Activated T-cell treated with anti-CD3 and anti-CD28 coated beads for 48 hours (primary cell): ENCODE data around the gene CLCN4.

Experiments
- DNase-seq: peaks from one replicate; pipeline ENCODE4 v3.0.0-alpha.2; 2020; ENCODE audit warnings: low read depth

CLCN4 gene

DNA sequence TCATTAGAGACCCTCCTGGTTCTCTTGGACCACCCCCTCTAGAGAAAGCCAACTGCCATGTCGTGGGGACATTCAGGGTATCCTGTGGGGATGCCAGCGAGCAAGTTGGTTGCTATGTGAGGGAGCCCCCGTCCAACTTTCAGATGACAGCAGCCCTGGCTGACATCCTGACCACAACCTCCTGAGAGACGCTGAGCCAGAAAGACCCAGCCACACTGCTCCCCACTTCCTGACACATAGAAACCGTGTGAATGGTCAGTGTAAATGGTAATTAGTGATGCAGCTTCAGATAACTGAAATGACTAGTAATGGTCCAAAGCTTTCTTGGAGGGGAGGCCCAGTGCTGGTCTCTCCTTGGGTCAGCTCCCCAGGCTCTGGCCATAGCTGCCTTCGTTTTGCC is 10.8 kb downstream of the CLCN4 start:
- no peak for DNase-seq

GRCh38 chrX:10168226-10168625 is 11.5 kb downstream of the CLCN4 start:
- DNase-seq, result no peak

DNA sequence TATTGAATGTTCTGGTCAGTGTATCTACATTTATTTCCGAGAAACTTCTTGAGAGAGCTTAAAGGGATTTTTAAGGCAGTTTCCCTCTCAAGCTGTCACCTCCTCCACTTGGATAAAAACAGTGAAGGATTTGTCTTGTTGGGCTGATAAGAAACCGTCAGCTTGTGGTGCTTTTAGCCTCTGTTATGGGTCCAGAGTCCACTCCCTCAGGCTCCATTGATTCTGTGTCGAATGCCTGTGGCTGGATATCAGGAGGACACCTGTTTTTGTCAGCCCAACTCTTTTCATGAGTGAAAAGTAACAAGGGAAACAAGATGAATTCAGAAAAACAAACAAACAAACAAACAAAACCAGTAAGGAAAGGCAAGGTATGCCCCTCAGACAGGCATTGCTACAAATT is 12.4 kb downstream of the CLCN4 start:
- no peak for DNase-seq

DNA sequence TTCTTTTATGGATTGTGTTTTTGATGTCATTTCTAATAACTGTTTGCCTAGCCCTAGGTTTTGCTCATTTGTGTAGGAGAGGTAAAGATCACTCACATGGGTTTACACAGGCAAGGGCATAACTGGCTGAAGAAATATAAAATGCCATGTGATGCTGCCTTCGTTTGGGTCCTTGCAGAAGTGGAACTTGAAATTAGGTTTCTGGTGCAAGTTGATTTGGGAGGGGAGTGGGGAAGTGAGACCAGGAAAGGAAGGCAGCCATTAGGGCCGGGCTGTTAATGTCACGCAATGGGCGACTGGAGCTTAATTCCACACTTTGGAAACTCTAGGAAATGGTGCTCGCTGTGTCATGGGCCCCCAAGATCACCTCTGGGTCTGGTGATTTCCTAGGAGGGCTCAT is 14.5 kb downstream of the CLCN4 start:
- no peak for DNase-seq

DNA sequence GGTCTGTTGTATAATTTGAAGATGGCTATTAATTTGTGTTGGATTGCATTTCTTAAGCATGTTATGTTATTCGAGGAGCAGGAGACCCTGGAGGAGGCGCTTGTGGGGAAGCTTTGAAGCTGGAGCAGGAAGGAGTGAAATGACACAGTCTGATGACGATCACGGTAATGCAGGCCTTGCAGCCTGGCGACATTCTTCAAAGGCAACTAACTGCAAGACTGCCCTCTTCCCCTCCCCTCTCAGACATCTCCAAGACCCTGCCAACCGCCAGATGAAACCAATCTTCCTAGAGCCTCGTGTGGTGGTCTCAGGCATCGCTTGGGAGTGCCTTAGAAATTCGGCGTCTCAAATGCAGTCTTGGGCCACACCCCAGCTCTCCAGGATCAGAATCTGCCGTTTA is 16.1 kb downstream of the CLCN4 start:
- DNase-seq, result no peak

DNA sequence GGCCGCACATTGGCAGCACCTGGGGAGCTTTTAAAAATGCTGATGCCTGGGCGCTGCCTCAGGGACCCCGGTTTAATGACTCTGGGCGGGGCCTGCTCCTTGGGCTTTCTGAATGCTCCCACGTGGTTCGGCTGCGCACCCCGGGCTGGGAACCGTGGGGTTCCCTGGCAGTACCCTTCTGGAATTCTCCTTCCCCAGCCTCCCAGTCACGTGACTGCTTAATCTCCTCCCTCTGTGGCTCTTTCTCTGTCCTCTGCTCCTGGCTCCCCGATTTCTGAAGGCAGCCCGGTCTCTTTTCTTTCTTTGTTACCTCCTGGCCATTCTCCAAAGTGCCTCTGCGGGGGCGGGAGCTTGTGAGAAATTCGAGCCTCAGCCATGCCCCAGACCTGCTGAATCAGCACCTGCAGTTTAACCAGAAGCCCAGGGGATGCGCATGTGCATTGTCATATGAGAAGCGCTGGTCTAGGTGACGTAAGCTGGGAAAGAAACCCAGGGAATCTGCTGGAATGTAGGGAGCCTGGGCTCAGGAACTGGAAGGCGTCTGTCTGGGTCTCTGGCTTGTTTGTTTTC is 16.6 kb downstream of the CLCN4 start:
- no peak for DNase-seq

DNA sequence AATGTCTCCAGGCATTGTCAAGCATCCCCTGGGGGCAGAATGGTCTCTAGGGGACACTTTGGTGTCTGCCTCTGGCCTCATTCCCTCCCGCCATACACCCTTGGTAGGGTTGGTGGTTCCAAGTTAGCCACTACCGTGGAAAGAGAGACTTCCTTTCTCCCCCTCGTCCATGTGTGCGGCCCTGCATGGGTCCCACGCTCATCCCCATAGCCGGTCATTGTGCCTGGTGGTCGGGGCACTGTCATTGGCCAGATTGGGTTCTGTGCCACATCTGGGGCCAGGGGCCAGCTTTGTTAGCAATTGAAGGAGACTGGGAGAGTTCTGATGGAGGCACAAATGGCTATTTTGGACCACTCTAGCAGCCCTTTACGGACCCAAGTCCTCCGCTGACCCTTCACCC is 17.3 kb downstream of the CLCN4 start:
- no peak for DNase-seq

- no peak for DNase-seq
Measured at GRCh38 chrX:10174810-10175209, 18.0 kb downstream of the CLCN4 start.

DNA sequence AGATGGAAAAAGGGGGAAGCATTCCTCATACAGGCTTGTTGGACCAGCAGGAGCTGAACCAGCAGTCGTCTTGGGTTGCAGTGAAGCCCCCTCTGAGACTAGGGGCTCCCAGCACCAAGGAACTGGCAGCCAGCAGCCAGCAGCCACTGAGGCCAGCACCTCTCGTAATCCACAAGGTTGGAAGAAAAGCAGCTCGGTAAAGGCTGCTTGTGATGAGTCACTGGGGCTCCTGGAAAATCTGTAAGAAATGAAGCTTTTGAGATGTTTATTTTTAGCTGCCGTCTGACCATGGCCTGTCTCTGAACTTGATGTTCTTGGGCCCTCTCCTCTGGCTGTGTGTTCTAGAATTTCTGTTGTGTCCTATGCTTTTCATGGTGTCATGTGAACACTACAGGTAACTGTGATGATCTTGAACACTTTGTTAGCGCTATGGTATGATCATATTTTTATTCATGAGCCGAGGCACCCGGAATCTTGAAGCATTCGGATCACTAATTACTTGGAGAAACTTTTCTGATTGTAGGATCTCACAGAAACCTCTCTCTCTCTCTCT is 18.6 kb downstream of the CLCN4 start:
- DNase-seq, result no peak

GRCh38 chrX:10176121-10177003 is 19.6 kb downstream of the CLCN4 start:
- no peak for DNase-seq

- no peak for DNase-seq
Measured at GRCh38 chrX:10177004-10177396, 20.2 kb downstream of the CLCN4 start.

DNA sequence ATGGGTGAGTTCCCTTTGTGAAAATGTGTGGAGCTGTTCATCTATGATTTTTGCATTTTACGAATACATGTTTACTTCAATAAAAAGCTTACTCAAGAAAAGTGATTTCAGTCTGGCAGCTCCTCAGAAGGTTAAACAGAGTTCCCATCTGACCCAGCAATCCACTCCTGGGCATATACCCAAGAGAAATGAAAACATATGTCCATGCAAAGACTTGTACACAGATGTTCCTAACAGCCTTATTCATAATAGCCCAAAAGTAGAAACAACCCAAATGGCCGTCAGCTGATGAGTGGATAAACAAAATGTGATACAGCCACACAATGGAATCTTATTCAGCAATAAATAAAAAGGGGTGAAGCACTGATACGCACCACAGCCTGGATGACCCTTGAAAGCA is 20.8 kb downstream of the CLCN4 start:
- DNase-seq, result no peak

DNA sequence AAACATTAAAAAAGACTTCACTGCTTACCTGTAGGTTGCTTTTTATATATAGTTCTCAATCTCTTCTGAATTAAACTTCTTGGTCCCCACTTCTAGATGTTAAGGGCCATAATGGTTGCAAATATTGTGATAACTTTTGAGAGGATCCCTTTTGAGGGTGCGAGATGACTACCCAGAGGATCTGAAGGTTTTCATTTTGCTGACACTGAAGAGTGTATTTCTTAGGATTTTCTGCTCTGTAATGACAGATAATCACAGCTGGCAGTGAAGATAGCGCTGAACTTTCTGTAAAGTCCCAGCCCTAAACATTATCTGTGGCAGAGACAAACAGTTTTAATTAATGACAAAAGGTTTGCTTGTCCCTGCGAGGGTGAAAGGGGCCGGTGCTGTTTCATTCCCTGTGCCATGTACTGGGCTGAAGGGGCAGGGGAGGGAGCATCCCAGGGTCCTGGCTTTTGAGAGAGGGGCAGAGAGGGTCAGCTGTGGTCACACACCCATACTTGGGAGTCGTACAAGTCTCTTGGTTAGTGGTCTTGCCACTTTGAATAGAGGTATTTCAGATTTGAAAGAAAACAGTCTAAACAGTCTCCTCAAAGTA is 22.2 kb downstream of the CLCN4 start:
- DNase-seq, result no peak

DNA sequence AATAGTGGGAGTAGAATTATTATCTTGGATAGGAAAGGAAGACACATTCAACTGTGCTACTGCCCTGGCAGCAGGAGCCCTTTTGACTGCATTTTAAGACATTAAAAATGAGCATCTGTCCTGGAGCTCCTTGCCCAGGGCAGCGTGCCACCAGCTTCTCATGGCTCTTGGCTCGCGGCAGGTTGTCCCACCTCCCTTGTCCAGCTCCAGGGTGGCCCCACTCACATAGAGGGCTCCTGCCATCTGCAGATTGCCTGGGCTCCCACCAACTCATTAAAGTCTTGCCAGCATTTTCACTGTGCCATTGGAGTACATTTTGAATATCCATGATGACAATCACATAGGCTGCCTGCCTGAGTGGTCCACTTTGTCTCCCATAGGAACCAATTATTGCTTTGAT is 27.0 kb downstream of the CLCN4 start:
- DNase-seq, result no peak

GRCh38 chrX:10184411-10184810 is 27.6 kb downstream of the CLCN4 start:
- no peak for DNase-seq

GRCh38 chrX:10186355-10186754 is 29.6 kb downstream of the CLCN4 start:
- DNase-seq, result no peak

DNA sequence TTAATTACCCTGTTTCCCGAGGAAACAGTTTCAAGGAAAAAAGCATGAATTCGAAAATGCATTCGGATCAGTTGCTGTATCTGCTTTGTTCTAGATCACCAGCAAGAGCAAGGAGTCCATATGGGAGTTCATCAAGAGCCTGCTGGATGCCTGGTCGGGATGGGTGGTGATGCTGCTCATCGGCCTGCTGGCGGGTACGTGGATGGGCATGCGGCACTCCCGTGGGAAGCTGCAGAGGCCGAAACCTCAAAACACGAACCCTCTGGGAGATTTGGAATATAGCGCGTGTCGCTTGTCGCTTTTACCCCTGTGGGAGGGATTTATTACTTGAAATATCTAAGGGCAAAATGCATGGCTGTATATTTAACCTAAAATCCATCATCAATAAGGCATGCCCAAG is 30.6 kb downstream of the CLCN4 start:
- DNase-seq, result no peak

DNA sequence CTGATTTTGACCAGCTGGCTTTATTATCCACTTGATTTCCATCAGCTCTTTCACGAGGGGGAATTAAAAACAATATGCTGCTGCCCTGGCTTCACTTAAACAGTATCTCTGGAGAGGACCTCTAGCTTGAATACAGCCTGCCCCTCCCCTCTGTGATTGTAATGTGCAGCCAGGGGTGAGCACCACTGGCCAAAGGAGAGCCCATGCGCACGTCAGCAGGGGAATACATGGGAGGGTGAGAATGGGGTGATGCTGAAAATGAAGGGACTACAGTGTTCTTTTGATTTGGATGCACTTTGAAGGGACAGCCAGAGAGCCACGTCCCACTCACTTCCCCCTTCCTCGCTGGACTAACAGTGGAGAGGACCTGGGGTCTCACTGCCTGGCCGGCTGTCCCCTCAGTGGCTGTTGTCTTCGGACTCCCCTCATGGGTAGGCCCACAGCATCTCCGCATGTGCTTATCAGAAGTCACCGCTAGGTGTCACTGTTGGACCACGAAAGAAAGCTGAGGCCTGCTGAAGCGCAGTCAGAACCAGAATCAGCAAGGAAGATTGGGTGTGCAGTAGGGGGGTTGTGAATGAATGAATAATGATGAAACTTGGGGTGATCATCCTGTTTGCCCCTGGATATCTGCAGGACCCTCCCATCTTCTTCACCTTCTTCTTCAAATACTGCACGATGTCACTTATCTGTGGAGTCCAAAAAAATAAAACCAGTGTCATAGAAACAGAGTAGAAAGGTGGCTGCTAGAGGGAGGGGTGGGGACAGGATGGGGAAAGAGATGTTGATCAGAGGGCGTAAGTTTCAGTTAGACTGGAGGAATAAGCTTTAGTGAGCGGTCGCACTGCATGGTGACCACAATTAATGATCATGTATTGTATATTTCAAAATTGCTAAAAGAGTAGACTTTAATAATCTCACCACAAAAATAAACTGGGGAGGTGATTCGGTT is 32.8 kb downstream of the CLCN4 start:
- peak; percentile 47 for DNase-seq

GRCh38 chrX:10190367-10190766 is 33.6 kb downstream of the CLCN4 start:
- DNase-seq, result no peak

GRCh38 chrX:10193587-10193986 is 36.8 kb downstream of the CLCN4 start:
- no peak for DNase-seq

GRCh38 chrX:10195425-10195824 is 38.6 kb downstream of the CLCN4 start:
- no peak for DNase-seq

- no peak for DNase-seq
Measured at GRCh38 chrX:10195947-10196346, 39.2 kb downstream of the CLCN4 start.
